ENCODE results near the gene SMAD9.

The SMAD9 gene

GRCh38 chr13:36796052-36796451 is 124.0 kb downstream of the SMAD9 start:
- H3K14ac ChIP-seq (ENCODE audit: low read length in 2 of 2): no peak overlapping the region

DNA sequence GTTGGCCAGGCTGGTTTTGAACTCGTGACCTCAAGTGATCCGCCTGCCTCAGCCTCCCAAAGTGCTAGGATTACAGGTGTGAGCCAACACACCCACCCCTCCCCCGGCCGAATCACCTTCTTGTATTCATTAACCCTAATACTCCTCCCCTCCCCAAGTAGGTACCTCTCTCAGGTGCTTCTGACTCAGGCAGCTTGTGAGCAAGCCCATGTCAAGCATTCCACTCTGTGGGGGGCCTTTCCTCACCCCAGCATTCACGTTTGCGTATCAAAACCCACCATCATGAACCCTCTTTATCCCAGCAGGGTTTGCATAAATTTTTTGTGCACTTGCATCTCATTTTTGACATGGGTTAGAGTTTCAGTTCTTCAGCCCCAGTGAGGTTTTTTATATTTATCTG is 124.6 kb downstream of the SMAD9 start:
- Histone ChIP-seq H4K91ac (ENCODE audit: low read length) (no peak overlapping the region), H2BK15ac (ENCODE audit: low read depth, poor library complexity, severe bottlenecking) (no peak overlapping the region), H2AFZ (ENCODE audit: low read depth, low read length) (no peak overlapping the region), H3K18ac (ENCODE audit: low read depth in 1 of 2, low read length in 2 of 2) (no peak overlapping the region), H3K9ac (ENCODE audit: low read length) (no peak overlapping the region), H2BK12ac (ENCODE audit: low read length in 2 of 2) (no peak overlapping the region), H3K9me3 (ENCODE audit: control insufficient read depth, low read length) (no peaks in the 10 kb centered on the region), H3K27ac (ENCODE audit: low read length, poor library complexity, severe bottlenecking) (no peak overlapping the region), H3K79me1 (replicated peaks; ENCODE audit: low read length, poor library complexity, severe bottlenecking) (no peaks in the 10 kb centered on the region), H3K4ac (ENCODE audit: low read depth in 1 of 2, low read length in 2 of 2) (no peak overlapping the region), H3K4me1 (ENCODE audit: control insufficient read depth, insufficient read depth, low read depth, low read length) (no peaks in the 10 kb centered on the region), H3K4me3 (ENCODE audit: insufficient read depth in 1 of 2, low read depth in 1 of 2, low read length in 2 of 2) (no peak overlapping the region), H2AK5ac (ENCODE audit: low read length, severe bottlenecking) (no peak overlapping the region), H3K4me2 (ENCODE audit: low read length, poor library complexity, severe bottlenecking) (no peak overlapping the region), H3K23ac (ENCODE audit: low read length in 2 of 2) (no peak overlapping the region), H3K36me3 (ENCODE audit: control insufficient read depth in 1 of 2, insufficient read depth in 2 of 2, low read depth in 1 of 2, low read length in 2 of 2) (no peaks in the 10 kb centered on the region), H3K14ac (ENCODE audit: low read length in 2 of 2) (no peak overlapping the region), H4K8ac (ENCODE audit: low read length) (no peak overlapping the region), H2BK5ac (ENCODE audit: low read depth, low read length, poor library complexity, severe bottlenecking) (no peak overlapping the region), H3K27me3 (ENCODE audit: control insufficient read depth in 1 of 2, insufficient read depth in 1 of 2, low read length in 2 of 2) (no peaks in the 10 kb centered on the region), H2BK120ac (ENCODE audit: low read depth, low read length) (no peak overlapping the region)
- 43% methylated on average over 6 of the region's 6 CpGs for WGBS
- DNase-seq: no peak

More at GRCh38 chr13:36796052-36796451, 124.0 kb downstream of the SMAD9 start:
- Histone ChIP-seq H4K8ac (ENCODE audit: low read length) (no peak overlapping the region), H3K9ac (ENCODE audit: low read length) (no peak overlapping the region), H3K18ac (ENCODE audit: low read depth in 1 of 2, low read length in 2 of 2) (no peak overlapping the region), H3K4ac (ENCODE audit: low read depth in 1 of 2, low read length in 2 of 2) (no peak overlapping the region), H2AFZ (ENCODE audit: low read depth, low read length) (no peak overlapping the region), H3K36me3 (ENCODE audit: control insufficient read depth in 1 of 2, insufficient read depth in 2 of 2, low read depth in 1 of 2, low read length in 2 of 2) (no peaks in the 10 kb centered on the region), H3K4me3 (ENCODE audit: insufficient read depth in 1 of 2, low read depth in 1 of 2, low read length in 2 of 2) (no peak overlapping the region), H2BK15ac (ENCODE audit: low read depth, poor library complexity, severe bottlenecking) (no peak overlapping the region), H3K23ac (ENCODE audit: low read length in 2 of 2) (no peak overlapping the region), H2BK5ac (ENCODE audit: low read depth, low read length, poor library complexity, severe bottlenecking) (no peak overlapping the region), H3K79me1 (replicated peaks; ENCODE audit: low read length, poor library complexity, severe bottlenecking) (no peaks in the 10 kb centered on the region), H3K4me2 (ENCODE audit: low read length, poor library complexity, severe bottlenecking) (no peak overlapping the region), H2BK120ac (ENCODE audit: low read depth, low read length) (no peak overlapping the region), H3K9me3 (ENCODE audit: control insufficient read depth, low read length) (no peaks in the 10 kb centered on the region), H4K91ac (ENCODE audit: low read length) (no peak overlapping the region), H2AK5ac (ENCODE audit: low read length, severe bottlenecking) (no peak overlapping the region), H3K4me1 (ENCODE audit: control insufficient read depth, insufficient read depth, low read depth, low read length) (no peaks in the 10 kb centered on the region), H3K27ac (ENCODE audit: low read length, poor library complexity, severe bottlenecking) (no peak overlapping the region), H3K27me3 (ENCODE audit: control insufficient read depth in 1 of 2, insufficient read depth in 1 of 2, low read length in 2 of 2) (no peaks in the 10 kb centered on the region), H2BK12ac (ENCODE audit: low read length in 2 of 2) (no peak overlapping the region)
- WGBS: 65% methylated on average over 2 of the region's 3 CpGs
- DNase-seq: no peak
